NAMALWA (cell line): ENCODE data around the gene PRSS35.
"Not testable (repeated sequence)": the region's sequence is repeated elsewhere in the genome, so short reads cannot be mapped to it uniquely, and the experiment has no call there.

Experiments used
- DNase-seq: peaks from one replicate; pipeline ENCODE4 v3.0.0-alpha.2; 2015; ENCODE audit warnings: low spot score

PRSS35 gene

DNA sequence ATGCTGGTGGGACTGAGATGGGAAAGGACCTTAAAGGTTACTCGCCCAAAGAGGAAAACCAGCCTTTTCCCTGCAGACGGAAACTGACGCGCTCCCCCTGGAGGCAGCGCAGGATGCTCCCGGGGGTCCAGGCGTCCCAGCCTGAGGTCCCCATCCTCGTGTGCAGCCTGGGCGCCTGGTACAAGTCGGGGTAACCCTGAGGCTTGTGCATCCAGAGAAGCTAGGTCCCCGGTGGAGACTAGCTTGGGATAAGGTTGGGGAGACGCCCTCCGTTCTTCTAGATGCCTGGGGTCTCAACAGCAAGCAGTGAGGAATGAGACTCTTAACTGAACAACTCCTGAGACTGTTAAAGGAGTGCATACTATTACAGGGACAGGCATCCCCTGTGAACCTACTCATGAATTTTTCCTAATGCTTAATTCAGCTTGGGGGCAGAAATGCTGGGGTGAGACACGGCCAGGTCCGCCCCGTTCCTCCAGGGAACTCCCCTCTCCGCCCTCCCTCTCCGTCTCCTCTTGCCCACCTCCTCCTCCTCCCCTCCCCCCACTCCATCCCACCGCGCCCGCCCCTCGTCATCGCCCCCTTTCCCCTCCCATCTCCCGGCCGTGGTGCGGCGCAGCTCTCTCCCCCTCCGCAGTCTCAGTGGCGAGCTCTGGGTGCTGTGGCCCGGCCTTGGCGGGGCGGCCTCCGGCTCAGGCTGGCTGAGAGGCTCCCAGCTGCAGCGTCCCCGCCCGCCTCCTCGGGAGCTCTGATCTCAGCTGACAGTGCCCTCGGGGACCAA, at the start of gene PRSS35:
TSS of gene PRSS35 (plus strand) at position 634 of the 781 bp plus-strand sequence. CDS start 10,908 bp downstream, outside the sequence.
- peak; percentile 13 for DNase-seq

DNA sequence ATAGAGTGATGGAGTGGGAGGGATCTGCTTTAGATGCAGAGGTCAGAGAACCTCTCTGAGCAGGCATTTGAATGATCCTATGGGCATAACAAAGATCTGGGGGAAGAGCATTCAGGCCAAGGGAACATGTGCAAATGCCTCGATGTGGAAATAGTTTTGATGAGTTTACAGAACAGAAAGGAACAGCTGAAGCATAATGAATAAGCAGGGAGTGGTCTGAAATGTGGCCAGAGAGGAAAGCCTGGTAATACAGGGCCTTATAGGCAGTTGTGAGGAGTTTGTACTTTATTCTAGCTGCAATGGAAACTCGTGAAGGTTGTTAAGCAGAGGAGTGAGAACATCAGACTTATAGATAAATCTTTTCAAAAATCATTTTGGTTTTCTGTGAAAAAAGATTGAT, 48.4 kb upstream of the PRSS35 start:
- DNase-seq, result no peak

- no peak for DNase-seq
Measured at GRCh38 chr6:83464381-83465140, 47.8 kb upstream of the PRSS35 start.

DNA sequence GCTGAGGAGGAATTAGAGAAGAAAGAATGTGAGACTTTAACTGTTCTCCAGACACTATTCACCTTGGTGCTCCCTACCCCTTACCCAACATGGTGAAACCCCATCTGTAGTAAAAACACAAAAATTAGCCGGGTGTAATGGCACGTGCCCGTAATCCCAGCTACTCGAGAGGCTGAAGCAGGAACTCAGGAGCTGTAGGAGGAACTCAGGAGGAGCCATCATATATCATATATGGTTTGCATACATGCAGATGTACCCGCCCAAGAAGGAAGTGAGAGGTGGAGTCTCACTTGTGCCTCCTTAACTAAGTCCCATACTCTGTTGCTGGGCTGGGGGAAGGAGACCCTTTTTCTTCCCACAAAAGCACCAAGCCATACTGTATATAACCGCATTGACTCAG, 46.0 kb upstream of the PRSS35 start:
- DNase-seq, result no peak

- peak; percentile 3 for DNase-seq
Measured at GRCh38 chr6:83467620-83468036, 44.7 kb upstream of the PRSS35 start.

DNA sequence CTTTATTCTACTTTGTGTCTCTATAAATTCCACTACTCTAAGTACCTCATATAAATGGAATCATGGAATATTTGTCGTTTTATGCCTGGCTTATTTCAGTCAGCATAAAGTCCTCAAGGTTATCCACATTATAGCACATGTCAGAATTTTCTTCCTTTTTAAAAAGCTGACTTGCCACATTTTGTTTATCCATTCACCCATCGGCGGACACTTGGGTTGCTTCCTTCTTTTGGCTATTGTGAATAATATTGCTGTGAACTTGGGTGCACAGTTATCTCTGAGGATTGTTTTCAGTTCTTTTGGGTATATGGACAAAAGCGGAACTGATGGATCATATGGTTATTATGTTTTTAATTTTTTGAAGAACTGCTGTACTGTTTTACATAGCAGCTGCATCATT, 42.3 kb upstream of the PRSS35 start:
- DNase-seq, result no peak

DNA sequence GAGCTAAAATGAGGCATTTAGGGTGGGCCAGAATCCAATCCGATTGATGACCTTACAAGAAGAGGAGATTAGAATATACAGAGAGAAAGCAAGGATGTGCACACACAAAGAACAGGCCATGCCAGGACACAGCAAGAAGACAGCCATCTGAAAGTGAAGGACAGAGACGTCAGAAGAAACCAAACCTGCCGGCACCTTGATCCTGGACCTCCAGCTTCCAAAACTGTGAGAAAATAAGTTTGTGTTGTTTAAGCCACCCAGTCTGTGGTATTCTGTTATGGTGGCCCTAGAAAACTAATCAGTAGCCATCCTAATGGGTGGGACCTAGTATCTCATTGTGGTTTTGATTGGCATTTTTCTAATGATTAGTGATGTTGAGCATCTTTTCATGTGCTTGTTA, 41.7 kb upstream of the PRSS35 start:
- no peak for DNase-seq

DNA sequence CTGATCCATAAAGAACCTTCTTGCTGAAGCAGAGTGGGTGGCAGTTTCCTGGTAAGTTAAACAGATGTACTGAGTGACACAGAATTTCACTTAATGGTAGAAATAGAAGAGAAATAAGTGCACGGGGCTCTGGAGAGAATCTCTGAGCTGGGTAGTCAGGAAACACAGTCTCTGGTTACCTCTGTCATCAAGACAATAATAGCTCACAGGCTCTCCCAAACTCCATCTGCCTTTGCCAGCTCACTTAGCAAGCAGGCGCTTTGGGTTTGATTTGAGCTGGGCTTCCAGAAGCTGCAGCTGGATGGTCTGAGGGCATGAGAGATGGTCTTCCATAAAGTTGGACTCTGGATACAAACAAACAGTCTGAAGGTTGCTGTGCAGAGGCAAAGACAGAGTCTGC, 39.6 kb upstream of the PRSS35 start:
- no peak for DNase-seq

GRCh38 chr6:83474309-83474708, 38.0 kb upstream of the PRSS35 start:
- DNase-seq, result no peak

DNA sequence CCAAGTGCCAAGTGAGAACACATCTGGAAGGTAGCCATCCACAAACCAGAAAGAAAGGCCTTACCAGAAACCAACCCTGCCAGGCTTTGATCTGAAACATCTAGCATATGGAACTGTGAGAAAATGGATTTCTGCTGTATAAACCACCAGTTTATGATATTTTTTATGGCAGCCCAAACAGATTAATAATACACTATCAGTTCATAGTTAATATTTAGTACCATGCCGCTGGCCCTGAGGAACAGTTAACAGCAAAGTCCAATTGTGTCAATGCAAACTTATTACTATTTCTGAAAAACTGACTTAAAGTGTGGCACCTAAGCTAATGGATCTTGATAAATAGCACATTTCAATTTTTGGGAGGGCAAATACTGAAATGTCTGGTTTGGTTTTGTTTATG, 35.4 kb upstream of the PRSS35 start:
- no peak for DNase-seq

DNA sequence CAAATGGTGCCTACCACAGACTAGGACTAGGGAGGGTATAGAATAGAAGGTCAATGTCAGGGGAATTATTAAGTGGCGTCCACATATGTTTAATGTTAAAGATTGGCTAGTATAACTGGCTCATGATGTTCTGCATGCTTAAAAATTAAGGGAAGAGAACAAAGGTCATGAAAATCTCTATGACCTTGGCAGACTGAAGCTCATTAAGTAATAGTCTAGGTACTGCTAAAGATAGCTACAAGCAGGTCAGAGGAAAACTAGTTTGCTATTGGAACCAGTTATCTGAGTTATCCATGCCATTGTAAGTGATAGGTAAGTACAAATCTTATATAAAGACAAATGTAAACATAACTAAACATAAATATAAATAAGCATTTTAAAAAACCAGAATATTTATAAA, 32.9 kb upstream of the PRSS35 start:
- no peak for DNase-seq

DNA sequence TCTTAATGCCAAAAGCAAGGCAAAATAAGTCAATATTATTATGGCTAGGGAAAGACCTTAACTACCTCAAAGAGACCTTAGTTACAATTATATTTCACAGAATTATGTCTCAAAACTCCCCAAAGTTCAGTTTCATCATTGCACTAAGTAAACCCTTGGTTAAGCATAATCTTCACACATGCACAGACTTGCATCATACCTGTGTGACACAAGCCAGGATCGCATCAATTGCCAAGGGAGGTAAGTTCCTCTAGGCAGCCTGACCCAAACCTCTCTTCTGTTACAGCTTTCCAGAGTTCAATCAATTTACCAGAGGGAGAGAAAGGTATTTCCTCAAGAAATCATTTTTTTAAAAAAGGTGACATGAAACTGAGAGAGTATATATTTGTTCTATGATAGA, 31.9 kb upstream of the PRSS35 start:
- DNase-seq, result no peak

GRCh38 chr6:83481938-83482337, 30.4 kb upstream of the PRSS35 start:
- DNase-seq, result not testable (repeated sequence)

- no peak for DNase-seq
Measured at GRCh38 chr6:83488448-83488847, 23.9 kb upstream of the PRSS35 start.

DNA sequence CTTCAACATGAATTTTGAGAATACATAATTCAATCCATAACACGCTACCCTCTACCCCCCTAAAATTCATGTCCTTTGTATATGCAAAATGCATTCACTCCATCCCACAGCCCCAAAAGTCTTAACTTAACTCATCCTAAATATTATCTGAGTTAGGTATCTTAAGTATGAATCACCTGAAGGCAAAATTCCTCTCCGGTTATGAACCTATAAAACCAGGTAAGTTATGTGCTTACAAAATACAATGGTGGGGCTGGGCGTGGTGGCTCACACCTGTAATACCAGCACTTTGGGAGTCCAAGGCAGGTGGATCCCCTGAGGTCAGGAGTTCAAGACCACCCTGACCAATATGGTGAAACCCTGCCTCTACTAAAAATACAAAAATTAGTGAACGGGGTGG, 23.5 kb upstream of the PRSS35 start:
- DNase-seq, result no peak

DNA sequence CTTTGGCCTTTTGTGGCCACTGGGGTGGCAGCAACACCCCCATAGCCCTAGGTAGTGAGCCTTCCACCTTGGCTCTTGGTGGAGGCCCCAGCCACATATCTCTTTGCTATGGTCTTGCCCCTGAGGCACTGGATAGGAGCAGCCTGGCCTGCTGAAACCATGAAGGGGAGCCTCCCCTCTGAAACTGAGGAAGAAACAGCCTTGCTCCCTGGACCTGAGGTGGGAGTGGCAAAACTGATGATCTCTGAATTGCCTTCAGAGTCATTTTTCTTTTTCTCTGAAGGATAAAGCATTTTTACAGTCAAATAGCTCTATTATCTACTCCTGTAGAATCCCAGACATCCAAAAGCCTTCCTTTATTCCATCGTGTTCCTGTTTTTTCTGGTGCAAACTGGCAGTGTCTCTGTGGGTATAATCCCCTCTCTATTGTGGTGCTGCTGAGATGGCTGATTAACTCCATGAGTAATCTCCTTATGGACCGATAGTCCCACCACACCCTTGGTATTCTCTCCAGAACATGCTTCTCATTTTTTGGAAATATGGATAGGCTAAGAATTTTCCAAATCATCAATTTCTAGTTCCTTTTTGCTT, 22.0 kb upstream of the PRSS35 start:
- DNase-seq, result no peak

- DNase-seq, result no peak
Measured at GRCh38 chr6:83505356-83505755, 7.0 kb upstream of the PRSS35 start.

GRCh38 chr6:83509441-83509840, 2.9 kb upstream of the PRSS35 start:
- DNase-seq, result no peak

DNA sequence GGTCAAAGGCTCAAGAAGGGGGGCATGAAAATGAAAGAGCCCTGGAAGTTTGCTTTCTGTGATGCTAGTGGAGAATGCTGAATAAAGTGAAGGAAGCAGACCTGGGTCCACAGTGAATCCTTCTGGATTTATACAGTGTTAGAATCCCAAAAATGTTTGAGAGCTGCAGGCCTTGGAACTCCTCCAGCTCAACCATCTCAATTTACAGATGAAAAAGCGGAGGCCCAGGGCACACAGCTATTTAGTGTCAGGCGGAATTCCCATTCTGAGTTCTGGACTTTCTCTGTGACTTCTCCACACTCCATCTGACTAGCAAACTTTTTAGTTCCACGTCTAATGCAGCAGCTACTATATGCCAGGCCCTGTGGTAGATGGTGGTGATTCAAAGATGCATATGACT, 1.5 kb upstream of the PRSS35 start:
- no peak for DNase-seq

DNA sequence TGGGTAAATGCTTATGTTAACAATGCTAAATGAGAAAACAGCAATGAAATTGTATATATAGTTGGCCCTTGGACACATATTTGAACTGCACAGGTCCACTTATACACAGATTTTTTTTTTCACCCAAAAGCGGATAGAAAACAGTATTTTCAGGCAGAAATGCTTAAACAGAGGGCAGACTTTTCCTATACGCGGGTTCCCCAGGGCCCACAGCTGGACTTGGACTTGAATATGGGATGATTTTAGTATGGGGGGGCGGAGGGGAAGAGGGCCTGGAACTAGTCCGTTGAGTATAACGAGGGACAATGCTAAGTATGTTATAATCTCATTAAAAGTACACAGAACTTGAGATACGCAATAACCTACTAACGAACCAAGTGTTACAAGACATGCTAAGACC, 1.1 kb upstream of the PRSS35 start:
- no peak for DNase-seq

DNA sequence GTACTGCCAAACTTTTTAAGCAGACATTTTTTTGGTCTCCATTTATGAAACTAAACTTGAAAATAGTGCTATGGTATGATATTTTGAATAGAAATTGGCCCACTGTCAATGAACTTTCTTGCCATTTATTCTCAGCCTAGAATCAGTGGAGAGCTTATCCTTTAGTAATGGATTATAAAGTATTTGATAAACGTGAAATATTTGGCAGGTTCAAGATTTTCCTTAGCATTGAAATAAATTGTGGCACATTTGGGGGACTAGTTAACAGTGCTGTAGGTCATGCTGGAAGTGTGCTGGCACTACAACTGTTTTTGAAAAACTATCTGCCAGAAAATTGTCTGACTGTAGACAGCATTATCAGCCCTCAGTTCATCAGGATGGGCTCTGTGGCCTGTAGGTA, 2.1 kb downstream of the PRSS35 start:
- DNase-seq, result no peak

DNA sequence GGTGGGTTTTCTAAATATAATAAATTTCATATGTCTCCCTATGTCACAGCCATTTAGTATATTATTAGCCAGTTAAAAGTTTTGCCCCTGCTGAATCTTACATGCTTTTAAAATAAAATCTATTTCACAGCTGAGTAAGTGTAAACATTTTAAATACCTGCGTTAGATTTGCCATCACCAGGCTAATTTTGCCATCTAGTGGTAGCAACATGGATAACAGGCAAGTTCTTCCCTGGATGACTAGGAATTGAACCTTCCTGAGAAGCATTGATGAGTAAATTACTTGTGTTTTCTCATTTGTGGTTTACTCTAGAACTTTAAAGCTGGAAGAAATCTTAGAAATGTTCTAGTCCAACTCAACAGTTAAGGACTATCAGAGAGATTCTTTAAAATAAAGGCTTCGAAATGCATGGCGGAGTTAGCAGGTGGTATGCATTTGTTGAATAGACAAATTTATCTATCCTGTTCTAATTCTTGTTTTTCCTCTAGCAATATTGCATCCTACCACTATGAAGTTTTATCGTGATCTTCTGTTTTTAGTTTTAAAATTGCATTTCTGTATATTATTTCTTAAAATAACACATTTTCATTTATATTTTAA, 2.6 kb downstream of the PRSS35 start:
- DNase-seq, result peak; percentile 67

GRCh38 chr6:83517500-83517899, 5.2 kb downstream of the PRSS35 start:
- no peak for DNase-seq
